Thoracic aorta (tissue), 2 donors: ENCODE data around the gene UNCX. TPM values are rescaled to one million over a fixed set of nuclear protein-coding genes. Genes with fewer than 3 reads are reported as not detected.

Experiments
- ATAC-seq: fragments of 150-250 bp; one replicate; pipeline ENCODE4 v1.8.0; 2017; ENCODE audit warnings: low read depth; ENCODE audit not compliant: insufficient number of reproducible peaks, low FRiP score
- DNase-seq: peaks from one replicate; pipeline ENCODE4 v3.0.0-alpha.2; 2020; ENCODE audit warnings: low spot score
- H3K27ac ChIP-seq, 2 donors: fragments of 200-600 bp; sonication (generic); 1 replicate in 1 of 2; 2 replicates in 1 of 2; pipeline ENCODE4 v1.5.1; 2016; ENCODE audit warnings: mild to moderate bottlenecking in 2 of 2, moderate library complexity in 2 of 2
- H3K27me3 ChIP-seq: fragments of 200-600 bp; sonication (generic); replicated peaks from 2 replicates; pipeline ENCODE4 v1.6.0; 2016; ENCODE audit warnings: mild to moderate bottlenecking; ENCODE audit not compliant: insufficient read depth
- H3K36me3 ChIP-seq: fragments of 200-600 bp; sonication (generic); one replicate; pipeline ENCODE4 v1.5.1; 2016
- H3K4me1 ChIP-seq, 2 donors: fragments of 200-600 bp; sonication (generic); 1 replicate in 1 of 2; 2 replicates in 1 of 2; pipeline versions ENCODE4 v1.5.1 to v1.6.0; 2016; ENCODE audit warnings: low read depth in 2 of 2, mild to moderate bottlenecking in 1 of 2; ENCODE audit not compliant: control insufficient read depth in 1 of 2
- H3K4me3 ChIP-seq: fragments of 200-600 bp; sonication (generic); 2 replicates; pipeline ENCODE4 v1.5.1; 2016; ENCODE audit warnings: mild to moderate bottlenecking
- H3K9me3 ChIP-seq: fragments of 200-600 bp; sonication (generic); 2 replicates; pipeline ENCODE4 v1.5.1; 2016
- CTCF ChIP-seq: fragments of 200-600 bp; sonication (generic); IDR thresholded peaks from one replicate; pipeline ENCODE4 v1.5.1; 2019; ENCODE audit warnings: antibody characterized with exemption
- total RNA-seq, 2 donors: library from RNA; depleted of rRNA; stranded (reverse); fragments of >200 nt; gene quantifications; one replicate each; pipeline versions ENCODE4 v1.1.0 to v1.2.3, GENCODE V29; 2016

Gene UNCX
- total RNA-seq, 2 donors from 2014 or later, result not detected

GRCh38 chr7:1284743-1285458 is 52.2 kb downstream of the UNCX start:
- DNase-seq, result no peak
- ATAC-seq, result no peak
- no peak for TF ChIP-seq CTCF
- Histone ChIP-seq H3K4me3 (no peak overlapping the region), H3K4me1 (peaks cover 0 to 4% of the 10 kb centered on the region in 2 donors), H3K9me3 (no peaks in the 10 kb centered on the region), H3K27me3 (no peaks in the 10 kb centered on the region), H3K36me3 (no peaks in the 10 kb centered on the region), H3K27ac (no peak overlapping the region)

GRCh38 chr7:1285556-1286301 is 53.1 kb downstream of the UNCX start:
- no peak overlapping the region for H3K27ac ChIP-seq
- H3K36me3 ChIP-seq, result no peaks in the 10 kb centered on the region
- no peaks in the 10 kb centered on the region for H3K9me3 ChIP-seq
- peaks cover 0 to 9% of the 10 kb centered on the region in 2 donors for H3K4me1 ChIP-seq
- H3K4me3 ChIP-seq, result no peak overlapping the region
- TF ChIP-seq CTCF, result no peak
- DNase-seq, result no peak
- no peaks in the 10 kb centered on the region for H3K27me3 ChIP-seq
- ATAC-seq, result no peak

Other genes with a start within 250 kb of the UNCX start
- gene CYP2W1, start 249.7 kb upstream of the UNCX start, total RNA-seq, result not detected
- 10 to 100 TPM in 1 of 2 donors, 1 to 10 TPM in 1; 9.0 to 20.3 TPM for gene GPR146, start 188.3 kb upstream of the UNCX start, total RNA-seq
- gene GPER1, start 144.8 kb upstream of the UNCX start, total RNA-seq, result 1 to 10 TPM; 3.9 to 5.3 TPM
- 10 to 100 TPM; 19.3 to 23.2 TPM for gene ZFAND2A, start 72.7 kb upstream of the UNCX start, total RNA-seq
- 10 to 100 TPM; 71.7 to 80.0 TPM for gene MICALL2, start 226.6 kb downstream of the UNCX start, total RNA-seq